Hepatocyte (in vitro differentiated cells): ENCODE data around the gene CCDC8.

Source experiments
- EZH2phosphoT487 ChIP-seq: fragments of 200-600 bp; sonication (generic); IDR thresholded peaks from one replicate; pipeline ENCODE4 v1.6.1; 2018; ENCODE audit warnings: antibody characterized with exemption, mild to moderate bottlenecking, low read depth, moderate library complexity; ENCODE audit not compliant: unreplicated experiment, severe bottlenecking
- TF ChIP-seq, protein P1 (sequence below): fragments of 200-600 bp; sonication (generic); IDR thresholded peaks from 2 replicates; pipeline ENCODE4 v1.5.1; 2016; ENCODE audit warnings: antibody characterized with exemption, mild to moderate bottlenecking; ENCODE audit not compliant: poor library complexity

GRCh38 chr19:46369817-46370216, 43.5 kb downstream of the CCDC8 start:
- TF ChIP-seq, protein P1, sequence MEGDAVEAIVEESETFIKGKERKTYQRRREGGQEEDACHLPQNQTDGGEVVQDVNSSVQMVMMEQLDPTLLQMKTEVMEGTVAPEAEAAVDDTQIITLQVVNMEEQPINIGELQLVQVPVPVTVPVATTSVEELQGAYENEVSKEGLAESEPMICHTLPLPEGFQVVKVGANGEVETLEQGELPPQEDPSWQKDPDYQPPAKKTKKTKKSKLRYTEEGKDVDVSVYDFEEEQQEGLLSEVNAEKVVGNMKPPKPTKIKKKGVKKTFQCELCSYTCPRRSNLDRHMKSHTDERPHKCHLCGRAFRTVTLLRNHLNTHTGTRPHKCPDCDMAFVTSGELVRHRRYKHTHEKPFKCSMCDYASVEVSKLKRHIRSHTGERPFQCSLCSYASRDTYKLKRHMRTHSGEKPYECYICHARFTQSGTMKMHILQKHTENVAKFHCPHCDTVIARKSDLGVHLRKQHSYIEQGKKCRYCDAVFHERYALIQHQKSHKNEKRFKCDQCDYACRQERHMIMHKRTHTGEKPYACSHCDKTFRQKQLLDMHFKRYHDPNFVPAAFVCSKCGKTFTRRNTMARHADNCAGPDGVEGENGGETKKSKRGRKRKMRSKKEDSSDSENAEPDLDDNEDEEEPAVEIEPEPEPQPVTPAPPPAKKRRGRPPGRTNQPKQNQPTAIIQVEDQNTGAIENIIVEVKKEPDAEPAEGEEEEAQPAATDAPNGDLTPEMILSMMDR, result no peak
- no peak for TF ChIP-seq EZH2phosphoT487
